ENCODE results near the gene HIF1A. TPM values are rescaled to one million over a fixed set of nuclear protein-coding genes. Genes with fewer than 3 reads are reported as not detected.

Gene HIF1A
- polyA plus RNA-seq, 3 donors: 155 to 165 (median 160) TPM

DNA sequence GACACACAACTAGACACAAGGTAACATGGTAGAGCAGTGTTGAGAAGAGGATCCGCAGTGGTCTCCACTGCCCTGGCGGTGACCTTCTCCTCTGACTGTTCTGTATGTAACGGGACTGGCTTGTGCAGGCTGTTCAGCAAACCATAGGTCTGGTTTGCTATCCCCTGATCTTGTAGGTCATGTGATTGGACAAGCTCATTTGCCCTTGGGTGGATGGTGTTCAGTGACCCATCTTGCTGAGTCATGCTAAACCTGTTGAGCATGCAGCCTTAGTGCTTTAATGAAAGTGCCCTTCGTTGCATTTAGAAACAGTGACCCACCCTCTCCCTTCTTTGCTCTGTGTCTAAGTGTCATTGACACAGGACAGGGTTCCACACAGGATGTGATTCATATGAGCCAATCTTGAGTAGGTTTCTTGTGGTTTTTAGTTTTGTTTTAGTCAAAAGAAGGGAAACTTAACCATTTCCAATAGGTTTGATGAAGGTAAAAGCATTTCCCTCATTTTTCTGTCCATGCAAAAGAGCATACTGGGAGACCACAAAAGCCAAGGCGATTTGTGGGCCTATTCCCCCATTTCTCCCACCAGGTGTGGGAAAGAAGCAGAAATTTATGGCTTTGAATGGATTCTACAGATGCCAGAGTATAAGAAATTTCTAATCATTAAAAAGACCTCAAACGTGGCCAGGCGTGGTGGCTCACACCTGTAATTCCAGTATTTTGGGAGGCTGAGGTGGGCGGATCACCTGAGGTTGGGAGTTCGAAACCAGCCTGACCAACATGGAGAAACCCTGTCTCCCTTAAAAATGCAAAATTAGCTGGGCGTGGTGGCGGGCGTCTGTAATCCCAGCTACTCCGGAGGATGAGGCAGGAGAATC lies 32.6 kb upstream of the HIF1A start:
- peak in 4 of 11 donors; percentile 20 to 70 (median 40) for DNase-seq (ENCODE audit: extremely low read depth in 1 of 11, low read depth in 9 of 11, low spot score in 4 of 11)

DNA sequence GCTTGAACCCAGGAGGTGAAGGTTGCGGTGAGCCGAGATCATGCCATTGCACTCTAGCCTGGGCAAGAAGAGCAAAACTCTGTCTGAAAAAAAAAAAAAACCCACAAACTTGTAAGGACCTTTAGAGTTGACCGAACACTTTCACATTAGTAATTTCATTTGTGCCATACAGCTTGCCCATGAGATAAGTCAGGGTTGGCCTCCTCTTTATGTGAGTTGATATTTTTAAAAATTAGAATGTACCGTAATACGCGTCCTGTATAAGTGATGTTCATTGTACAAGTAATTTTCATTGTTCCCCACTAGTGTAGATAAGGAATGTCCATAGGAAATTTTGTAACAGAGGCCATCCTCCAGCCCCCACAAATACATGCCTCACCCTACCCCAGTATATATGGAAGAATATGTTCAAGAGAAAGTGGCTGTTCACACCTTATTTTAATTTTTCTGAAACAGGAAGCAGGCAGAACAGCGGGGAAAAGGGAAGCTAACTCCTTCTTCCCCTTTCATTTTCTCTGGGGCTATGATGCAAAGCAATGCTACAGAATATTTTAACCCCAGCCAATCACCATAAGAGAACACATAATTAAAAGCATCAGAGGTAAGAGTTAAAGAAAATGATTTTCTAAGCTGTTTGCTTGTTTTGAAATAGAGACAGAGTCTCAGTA lies 31.9 kb upstream of the HIF1A start:
- DNase-seq (ENCODE audit: extremely low read depth in 1 of 11, low read depth in 9 of 11, low spot score in 4 of 11): no peak

DNA sequence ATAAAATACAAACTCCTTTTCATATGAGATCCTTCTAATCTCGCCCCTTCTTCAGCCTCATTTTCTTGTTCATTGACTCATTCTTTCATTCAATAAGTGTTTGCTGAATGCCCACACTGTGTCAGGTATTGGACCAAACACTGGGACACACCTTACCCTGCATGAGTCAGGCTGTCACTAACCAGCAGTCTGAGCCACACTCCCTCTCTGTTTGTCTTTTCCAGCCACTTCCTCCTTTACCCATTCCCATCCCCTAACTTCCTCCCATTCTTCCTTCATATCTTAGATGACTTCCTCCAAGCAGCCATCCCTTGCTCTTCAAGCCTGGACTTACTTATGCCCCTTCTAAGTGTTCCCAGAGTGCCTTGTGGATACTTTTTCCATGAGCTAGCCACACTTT lies 27.0 kb upstream of the HIF1A start:
- no peak for DNase-seq (ENCODE audit: extremely low read depth in 1 of 11, low read depth in 9 of 11, low spot score in 4 of 11)

DNA sequence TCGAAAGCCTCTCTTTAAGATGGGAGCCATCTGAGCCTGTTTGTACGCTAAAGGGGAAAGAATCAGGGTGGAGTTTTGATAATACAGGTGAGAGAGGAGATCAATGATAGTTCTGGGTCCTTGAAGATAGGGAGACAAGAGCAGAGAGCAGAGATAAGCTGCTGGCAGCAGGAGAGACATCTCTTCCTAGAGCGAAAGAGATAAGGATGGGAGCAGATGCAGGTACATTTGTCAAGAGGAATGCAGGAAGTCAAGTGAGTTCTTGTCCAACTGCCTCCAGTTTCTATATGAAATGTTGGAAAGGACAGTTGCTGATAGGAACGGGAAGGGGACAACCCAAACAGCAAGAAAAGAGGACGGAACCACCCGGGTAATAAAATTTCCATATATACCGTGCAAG lies 24.7 kb upstream of the HIF1A start:
- no peak for DNase-seq (ENCODE audit: extremely low read depth in 1 of 11, low read depth in 9 of 11, low spot score in 4 of 11)

DNA sequence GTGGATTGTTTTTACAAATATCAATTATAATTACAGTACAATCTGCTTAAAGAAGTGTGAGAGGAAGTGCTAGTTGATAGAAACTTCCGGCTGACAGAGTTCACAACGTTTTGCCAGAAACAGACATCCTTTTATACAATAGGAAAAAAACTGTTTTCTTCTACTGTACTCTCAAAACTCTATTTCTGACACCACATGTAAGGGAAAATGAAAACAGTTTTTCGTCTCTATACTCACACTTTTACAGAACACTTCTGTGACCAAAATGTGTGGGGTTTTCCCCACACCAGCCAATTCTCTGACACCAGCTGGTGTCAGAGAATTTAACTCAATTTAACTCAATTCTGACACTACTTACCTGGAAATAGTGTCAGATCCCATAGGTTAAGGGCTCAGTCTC lies 24.2 kb upstream of the HIF1A start:
- DNase-seq (ENCODE audit: extremely low read depth in 1 of 11, low read depth in 9 of 11, low spot score in 4 of 11): no peak

DNA sequence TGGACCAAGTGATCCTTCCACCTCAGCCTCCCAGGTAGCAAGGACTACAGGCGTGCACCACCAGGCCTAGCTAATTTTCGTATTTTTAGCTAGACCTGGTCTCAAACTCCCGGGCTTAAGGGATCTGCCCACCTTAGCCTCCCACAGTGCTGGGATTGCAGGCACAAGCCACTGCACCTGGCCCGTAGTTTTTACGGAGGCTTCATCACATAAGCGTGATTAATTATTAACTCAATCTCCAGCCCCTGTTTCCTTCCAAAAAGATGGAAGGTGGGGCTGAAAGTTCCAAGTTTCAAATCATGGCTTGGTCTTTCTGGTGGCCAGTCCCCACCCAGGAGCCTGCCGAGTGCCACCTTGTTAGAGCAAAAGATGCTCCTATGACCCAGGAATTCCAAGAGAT lies 22.5 kb upstream of the HIF1A start:
- no peak for DNase-seq (ENCODE audit: extremely low read depth in 1 of 11, low read depth in 9 of 11, low spot score in 4 of 11)

DNA sequence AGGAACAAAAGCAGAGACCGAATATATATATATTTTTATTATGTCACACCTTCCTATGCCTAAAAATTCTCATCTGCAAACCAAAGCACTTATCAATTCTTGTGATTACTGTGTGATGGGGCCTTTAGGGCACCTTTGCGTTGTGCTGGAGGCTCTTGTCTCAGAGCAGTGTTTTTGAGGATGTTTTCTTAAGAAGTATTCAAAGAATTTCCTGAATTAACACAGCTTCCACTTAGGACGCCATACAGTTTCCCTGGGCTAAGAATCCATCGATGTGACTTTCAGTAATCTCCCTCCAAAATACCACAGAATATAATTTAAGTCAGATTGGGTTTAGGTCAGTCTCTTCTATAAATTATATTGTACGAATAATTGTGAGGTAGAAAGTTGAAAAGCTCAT lies 22.0 kb upstream of the HIF1A start:
- DNase-seq (ENCODE audit: extremely low read depth in 1 of 11, low read depth in 9 of 11, low spot score in 4 of 11): no peak

DNA sequence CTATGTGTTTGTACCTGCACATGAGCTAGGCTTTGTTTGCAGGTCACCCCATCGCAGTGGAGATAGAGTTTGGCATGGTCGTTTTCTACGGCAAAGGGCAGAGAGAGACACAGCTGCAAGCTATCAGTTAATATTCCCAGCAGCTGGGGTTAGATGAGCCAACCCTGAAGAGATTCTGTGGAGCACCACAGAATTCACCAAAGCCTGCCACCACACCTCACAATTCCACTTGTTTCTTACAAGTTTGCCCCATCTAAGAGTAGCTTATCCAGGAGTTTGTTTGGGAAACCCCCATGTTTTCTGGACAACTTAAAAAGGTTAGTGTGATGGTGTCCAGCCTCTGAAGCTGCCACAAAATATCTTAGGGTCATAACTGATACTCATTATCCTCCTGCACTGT lies 20.0 kb upstream of the HIF1A start:
- DNase-seq (ENCODE audit: extremely low read depth in 1 of 11, low read depth in 9 of 11, low spot score in 4 of 11): no peak

DNA sequence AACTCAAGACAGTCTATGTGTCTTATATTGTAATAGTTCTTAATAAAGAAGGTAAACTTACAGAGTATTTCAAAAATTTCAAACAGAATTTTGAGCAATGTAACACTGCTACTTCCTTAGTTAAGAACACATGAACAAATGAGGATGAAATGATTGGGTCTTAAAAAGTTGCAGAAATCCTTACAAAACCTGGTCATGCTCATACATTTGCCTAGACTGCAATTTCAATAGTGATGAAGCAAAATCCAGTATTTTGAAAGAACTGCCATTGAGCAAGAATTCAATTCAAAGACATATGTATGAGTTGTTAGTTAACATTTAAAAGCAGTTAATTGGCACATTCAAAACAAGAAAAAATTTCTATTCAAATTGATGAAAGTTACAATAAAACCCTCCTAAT lies 17.8 kb upstream of the HIF1A start:
- no peak for DNase-seq (ENCODE audit: extremely low read depth in 1 of 11, low read depth in 9 of 11, low spot score in 4 of 11)

DNA sequence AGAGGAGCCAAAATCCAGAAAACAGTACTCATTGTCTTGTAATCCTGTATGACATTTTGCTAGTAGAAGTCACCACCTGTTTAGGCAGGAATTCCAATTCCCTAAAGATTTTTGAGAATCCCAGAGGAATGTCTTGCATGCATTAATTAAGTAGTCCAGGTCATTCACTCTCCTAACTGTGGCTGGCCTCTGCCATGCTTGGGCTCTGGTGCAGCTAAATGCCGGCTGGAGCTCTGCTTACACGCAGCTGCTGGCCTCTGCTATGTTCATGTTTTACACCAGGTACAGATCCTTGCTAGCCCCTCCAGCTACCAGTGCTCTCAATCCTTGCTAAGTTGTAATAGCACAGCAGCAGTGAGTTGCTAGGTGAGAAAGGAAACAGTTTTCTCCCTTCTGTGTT lies 16.3 kb upstream of the HIF1A start:
- peak in 1 of 11 donors; percentile 22 for DNase-seq (ENCODE audit: extremely low read depth in 1 of 11, low read depth in 9 of 11, low spot score in 4 of 11)

DNA sequence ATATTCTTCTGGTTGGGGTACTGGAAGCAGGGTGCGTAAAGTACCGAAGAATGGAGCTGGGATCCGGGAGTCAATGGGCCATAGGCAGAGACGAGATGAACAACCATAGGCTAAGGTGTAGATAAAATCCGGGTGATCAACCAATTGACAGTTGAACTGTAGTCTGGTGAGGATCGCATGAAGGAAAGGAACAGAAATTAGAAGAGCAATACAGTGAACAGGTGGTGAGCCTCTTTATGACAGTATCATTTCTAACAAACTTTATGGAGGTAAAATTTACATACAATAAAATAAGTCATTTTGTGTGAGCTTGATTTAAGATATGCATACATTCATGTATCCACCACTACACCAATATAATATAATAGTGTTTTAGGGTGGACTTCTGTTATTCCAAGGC lies 13.9 kb upstream of the HIF1A start:
- DNase-seq (ENCODE audit: extremely low read depth in 1 of 11, low read depth in 9 of 11, low spot score in 4 of 11): no peak

DNA sequence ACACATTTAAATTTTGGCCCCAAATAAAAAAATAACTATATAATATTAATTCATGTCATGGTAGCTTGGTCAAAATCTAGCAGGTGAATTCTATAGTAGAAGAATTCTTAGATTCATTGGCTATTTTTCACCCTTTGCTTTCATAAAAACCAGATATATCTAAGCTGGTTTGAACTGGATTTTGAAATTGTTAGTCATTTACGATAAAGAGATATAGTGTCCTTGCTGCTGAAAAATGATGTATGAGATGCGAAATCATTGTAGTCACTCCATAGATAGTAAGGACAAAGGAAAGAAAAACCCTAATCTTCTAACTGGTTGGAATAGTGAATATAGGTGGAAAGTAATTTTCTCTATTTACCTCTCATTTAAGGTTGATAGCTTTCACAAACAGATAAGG lies 12.2 kb upstream of the HIF1A start:
- DNase-seq (ENCODE audit: extremely low read depth in 1 of 11, low read depth in 9 of 11, low spot score in 4 of 11): no peak

DNA sequence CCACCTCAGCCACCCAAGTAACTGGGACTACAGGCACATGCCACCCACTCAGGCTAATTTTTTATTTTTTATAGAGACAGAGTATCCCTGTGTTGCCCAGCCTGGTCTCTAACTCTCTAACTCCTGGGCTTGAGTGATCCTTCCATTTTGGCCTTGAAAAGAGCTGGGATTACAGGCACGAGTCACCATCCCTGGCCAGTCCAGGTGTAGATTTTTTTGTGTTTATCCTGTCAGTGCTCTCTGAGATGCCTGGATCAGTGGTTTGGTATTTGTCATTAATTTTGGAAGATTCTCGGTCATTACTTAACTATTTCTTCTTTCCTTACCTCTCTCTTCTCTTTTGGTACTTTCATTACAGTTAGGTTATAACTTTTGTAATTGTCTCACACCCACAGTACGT lies 5.3 kb upstream of the HIF1A start:
- DNase-seq (ENCODE audit: extremely low read depth in 1 of 11, low read depth in 9 of 11, low spot score in 4 of 11): no peak

DNA sequence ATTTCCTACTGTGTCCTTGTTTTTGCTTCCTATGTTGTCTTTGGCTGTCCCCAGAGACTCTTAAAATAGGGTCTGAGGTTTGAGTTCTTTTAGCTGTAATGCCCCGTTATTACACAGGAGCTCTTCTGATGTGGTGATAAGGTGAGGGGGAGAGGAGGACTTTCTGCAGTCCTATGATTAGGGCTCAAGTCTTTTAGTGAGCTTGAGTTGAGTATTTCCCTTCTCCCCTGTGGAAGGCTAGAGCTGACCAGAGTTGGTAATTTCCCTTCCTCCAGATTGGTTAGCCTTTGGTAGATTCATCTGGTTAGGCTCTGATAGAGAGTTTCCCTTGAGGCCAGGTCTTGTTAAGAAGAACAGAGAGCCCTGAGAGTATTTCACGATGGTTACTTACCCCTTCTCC lies 4.3 kb upstream of the HIF1A start:
- no peak for DNase-seq (ENCODE audit: extremely low read depth in 1 of 11, low read depth in 9 of 11, low spot score in 4 of 11)

DNA sequence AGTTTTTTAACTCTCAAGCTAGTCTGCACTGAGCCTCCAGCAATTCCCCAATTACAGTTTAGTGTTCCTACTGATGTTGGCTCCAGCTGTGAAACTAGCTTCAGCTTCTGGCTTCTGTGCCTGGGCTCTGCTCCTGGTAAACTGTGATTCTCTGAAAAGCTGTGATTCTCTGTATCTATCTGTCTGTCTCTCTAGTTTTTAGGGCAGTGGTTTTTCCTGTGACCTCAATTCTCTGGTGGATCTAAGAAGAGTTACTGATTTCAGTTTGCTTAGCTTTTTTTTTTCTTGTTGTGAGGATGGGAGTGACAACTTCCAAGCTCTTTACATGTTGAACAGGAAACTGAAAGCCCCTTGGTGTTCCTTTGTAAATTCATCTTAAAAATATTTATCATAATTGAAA lies 3.8 kb upstream of the HIF1A start:
- DNase-seq (ENCODE audit: extremely low read depth in 1 of 11, low read depth in 9 of 11, low spot score in 4 of 11): no peak

DNA sequence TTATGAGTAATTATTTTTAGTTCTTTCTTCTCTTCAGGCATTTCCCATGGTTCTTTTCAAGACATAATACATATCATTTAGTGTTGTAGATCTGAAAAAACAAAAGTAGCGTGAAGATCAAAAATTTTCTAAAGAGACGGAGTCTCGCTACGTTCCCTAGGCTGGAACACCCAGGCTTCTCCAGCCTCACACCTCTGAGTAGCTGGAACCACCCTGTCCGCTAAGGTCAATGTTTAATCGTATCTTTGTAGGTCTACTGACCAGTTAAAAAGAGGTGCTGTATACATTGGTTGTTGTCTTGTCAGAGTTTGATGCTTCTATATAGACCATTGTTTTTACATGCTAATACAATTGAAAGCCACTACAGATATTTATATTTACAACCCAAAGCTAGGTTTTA lies 1.3 kb upstream of the HIF1A start:
- DNase-seq (ENCODE audit: extremely low read depth in 1 of 11, low read depth in 9 of 11, low spot score in 4 of 11): no peak

DNA sequence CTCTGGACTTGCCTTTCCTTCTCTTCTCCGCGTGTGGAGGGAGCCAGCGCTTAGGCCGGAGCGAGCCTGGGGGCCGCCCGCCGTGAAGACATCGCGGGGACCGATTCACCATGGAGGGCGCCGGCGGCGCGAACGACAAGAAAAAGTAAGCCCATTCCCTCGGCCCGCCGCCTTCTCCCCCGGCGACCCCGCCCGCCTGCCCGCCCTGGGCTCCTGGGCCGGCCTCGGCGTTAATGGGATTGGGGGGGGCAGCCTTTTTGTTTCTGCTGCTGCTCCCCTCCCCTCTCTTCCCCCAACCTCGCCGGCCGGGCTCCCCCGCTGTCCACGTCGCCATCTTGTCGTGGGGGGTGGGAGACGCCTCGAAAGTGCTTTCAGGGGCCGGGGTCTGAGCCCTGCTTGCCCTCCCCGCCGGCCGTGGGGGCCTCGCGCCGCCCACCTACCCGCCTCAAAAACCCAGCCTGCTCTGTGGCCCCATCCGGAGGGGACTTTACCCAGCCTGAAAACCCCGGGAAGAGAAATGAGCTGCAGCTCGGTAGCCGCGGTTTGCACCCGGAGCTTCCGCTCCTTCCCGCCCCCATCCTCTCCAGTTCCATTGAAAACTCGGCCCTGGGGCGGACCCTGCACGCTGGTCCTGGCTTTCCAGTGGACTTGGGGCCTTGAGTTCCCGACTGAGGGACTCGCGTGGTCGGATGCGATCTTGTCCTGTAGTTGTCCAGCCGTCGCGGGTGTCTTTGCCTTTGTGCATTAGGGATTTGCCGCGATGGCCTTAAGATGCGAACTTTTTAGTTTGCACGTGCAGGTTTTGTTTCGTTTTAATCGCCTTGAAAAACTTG lies 598 bp downstream of the HIF1A start:
- DNase-seq (ENCODE audit: extremely low read depth in 1 of 11, low read depth in 9 of 11, low spot score in 4 of 11): peak in 10 of 11 donors; percentile 38 to 65 (median 59)

DNA sequence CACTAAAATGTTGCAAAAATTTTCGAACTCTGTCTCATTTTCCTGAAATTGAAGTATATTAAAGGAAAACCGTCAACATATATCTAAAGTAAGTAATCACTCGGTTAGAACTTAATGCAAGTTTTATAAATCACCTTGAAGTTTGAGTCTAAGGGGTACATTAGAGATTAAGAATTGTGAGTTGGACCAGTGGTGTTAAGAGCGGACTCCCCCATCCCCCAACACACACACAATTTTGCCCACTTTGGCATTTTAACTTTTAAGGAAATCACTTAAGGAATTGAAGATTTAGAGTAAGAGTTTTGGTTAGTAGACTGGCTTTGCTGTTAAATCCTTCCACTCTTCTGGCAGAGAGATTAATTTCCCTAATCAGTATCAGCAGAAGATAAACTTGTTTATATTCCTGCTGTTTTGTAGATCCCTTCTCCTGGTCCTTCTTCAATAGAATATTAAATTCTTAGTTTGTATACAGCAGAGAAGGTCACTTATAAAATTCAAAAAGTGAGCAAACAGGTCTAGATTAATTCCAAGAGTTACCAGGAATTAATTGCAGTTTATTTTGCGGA lies 1.5 kb downstream of the HIF1A start:
- DNase-seq (ENCODE audit: extremely low read depth in 1 of 11, low read depth in 9 of 11, low spot score in 4 of 11): no peak

DNA sequence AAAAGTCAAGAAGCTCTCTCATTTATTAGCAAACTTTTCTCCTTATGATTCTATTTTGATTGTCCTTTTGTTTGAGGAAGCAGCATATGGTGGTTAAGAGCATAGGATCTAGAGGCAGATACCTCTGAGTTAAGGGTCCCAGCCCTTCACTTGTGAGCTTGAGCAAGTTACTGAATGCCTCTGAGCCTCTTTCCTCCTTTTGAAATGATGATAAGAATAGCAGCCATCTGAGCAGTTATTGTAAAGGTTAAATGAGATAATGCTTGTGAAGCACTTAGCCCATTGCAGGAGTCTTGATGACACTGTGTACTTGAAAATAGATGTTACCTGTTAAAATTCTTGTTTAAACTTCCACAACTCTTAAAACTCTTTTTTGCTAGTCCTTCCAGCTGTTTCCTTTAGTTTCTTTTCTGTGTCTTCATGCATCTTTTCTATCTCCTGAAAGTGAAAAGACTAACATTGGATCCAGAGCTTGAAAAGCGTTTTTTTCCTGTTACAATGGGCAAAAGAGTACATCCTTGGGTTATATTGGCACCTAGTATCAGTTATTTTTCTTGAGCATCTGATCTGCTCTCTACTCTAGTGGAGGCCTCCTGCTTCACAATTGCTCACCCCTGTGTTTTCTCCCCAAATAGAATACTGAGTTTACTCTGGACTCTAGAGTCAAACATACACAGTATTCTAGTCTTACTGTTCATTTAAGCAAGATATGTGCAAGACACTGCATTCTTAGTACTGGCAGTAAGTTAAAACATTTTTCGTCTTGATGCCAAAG lies 3.1 kb downstream of the HIF1A start:
- no peak for DNase-seq (ENCODE audit: extremely low read depth in 1 of 11, low read depth in 9 of 11, low spot score in 4 of 11)

Data from renal cortex interstitium (tissue), 11 donors.